Endothelial cell (in vitro differentiated cells): ENCODE measurements around the gene LYRM2. TPM values are rescaled to one million over a fixed set of nuclear protein-coding genes. Genes with fewer than 3 reads are reported as not detected.

Experiments used
- DNase-seq: peaks from one replicate; pipeline ENCODE4 v3.0.0; 2021; ENCODE audit warnings: low spot score
- H3K27ac Mint-ChIP-seq: one replicate; pipeline ENCODE4 v1.8.0; 2021; ENCODE audit warnings: mixed read lengths, inconsistent platforms; ENCODE audit not compliant: unreplicated experiment
- H3K27me3 Mint-ChIP-seq: one replicate; pipeline ENCODE4 v1.8.0; 2021; ENCODE audit warnings: mild to moderate bottlenecking, moderate library complexity, mixed read lengths, inconsistent platforms; ENCODE audit not compliant: unreplicated experiment
- H3K36me3 Mint-ChIP-seq: one replicate; pipeline ENCODE4 v1.8.0; 2021; ENCODE audit warnings: mild to moderate bottlenecking, low read depth, mixed read lengths, inconsistent platforms; ENCODE audit not compliant: unreplicated experiment
- H3K4me1 Mint-ChIP-seq: one replicate; pipeline ENCODE4 v1.8.0; 2021; ENCODE audit warnings: mild to moderate bottlenecking, mixed read lengths, inconsistent platforms; ENCODE audit not compliant: unreplicated experiment
- H3K4me3 Mint-ChIP-seq: one replicate; pipeline ENCODE4 v1.8.0; 2021; ENCODE audit warnings: mild to moderate bottlenecking, mixed read lengths, inconsistent platforms; ENCODE audit not compliant: unreplicated experiment
- H3K9me3 Mint-ChIP-seq: one replicate; pipeline ENCODE4 v1.8.0; 2021; ENCODE audit warnings: mixed read lengths, inconsistent platforms; ENCODE audit not compliant: unreplicated experiment
- total RNA-seq: library from RNA; stranded (reverse); fragmentation: NEBNext Ultra II Directional; extraction: Animal tissue kit (Norgen Biotek cat#: 25700); gene quantifications from one replicate; pipeline ENCODE4 v1.2.1, GENCODE V29; 2021; ENCODE audit not compliant: unreplicated experiment
- TF ChIP-seq, protein P1 (sequence below): fragments of 200-600 bp; sonication (generic); IDR thresholded peaks from one replicate; pipeline ENCODE4 v1.5.0; 2021; ENCODE audit warnings: antibody characterized with exemption; ENCODE audit not compliant: unreplicated experiment

Gene LYRM2
- total RNA-seq, 1 donor from 2014 or later = 16.0 TPM

DNA sequence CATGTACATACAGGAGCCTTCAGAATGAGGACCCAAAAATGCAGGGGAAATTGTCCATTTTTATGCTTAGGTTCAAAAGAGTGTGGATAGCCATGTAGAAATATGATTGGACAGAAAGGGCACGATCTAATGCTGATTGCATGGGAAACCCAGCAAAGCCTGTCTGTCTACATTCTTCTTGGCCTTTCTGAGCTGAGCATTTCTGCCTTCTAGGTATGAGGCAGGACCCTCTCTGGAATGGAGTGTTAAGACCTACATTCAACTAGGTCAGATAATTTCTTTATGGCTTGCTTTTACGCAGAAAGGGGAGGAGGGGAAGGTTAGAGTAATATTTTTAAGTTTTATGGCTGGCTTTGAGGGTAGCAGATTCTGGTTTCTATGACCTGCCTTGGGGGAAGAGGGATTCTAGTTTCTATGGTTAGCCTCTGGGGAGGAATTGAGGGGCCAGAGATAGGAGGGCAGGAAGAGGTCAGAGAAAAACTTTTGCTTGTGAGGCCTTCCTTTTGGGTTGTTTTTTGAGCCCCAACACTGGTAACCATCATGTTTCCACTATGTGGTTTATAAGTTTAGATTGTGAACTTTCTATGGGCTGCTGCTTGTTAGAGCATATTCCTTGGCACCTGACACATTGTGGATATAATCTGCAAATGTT lies 63.5 kb downstream of the LYRM2 start:
- Mint-ChIP-seq H3K4me3 (no peak overlapping the region), H3K9me3 (no peaks in the 10 kb centered on the region), H3K4me1 (peaks cover 18% of the 10 kb centered on the region), H3K27me3 (peaks cover 3% of the 10 kb centered on the region), H3K27ac (peak overlapping the region; percentile 4), H3K36me3 (peaks cover 8% of the 10 kb centered on the region)
- no peak for DNase-seq
- TF ChIP-seq, protein P1, sequence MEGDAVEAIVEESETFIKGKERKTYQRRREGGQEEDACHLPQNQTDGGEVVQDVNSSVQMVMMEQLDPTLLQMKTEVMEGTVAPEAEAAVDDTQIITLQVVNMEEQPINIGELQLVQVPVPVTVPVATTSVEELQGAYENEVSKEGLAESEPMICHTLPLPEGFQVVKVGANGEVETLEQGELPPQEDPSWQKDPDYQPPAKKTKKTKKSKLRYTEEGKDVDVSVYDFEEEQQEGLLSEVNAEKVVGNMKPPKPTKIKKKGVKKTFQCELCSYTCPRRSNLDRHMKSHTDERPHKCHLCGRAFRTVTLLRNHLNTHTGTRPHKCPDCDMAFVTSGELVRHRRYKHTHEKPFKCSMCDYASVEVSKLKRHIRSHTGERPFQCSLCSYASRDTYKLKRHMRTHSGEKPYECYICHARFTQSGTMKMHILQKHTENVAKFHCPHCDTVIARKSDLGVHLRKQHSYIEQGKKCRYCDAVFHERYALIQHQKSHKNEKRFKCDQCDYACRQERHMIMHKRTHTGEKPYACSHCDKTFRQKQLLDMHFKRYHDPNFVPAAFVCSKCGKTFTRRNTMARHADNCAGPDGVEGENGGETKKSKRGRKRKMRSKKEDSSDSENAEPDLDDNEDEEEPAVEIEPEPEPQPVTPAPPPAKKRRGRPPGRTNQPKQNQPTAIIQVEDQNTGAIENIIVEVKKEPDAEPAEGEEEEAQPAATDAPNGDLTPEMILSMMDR = no peak

- Mint-ChIP-seq H3K4me1 (peaks cover 17% of the 10 kb centered on the region), H3K27ac (no peak overlapping the region), H3K4me3 (no peak overlapping the region), H3K9me3 (no peaks in the 10 kb centered on the region), H3K36me3 (peaks cover 10% of the 10 kb centered on the region), H3K27me3 (peaks cover 9% of the 10 kb centered on the region)
- no peak for DNase-seq
- TF ChIP-seq, protein P1 = no peak
Measured at GRCh38 chr6:89567630-89568390, 70.7 kb downstream of the LYRM2 start.

GRCh38 chr6:89566930-89567629 lies 71.5 kb downstream of the LYRM2 start:
- H3K27me3 Mint-ChIP-seq = peaks cover 9% of the 10 kb centered on the region
- DNase-seq = no peak
- peaks cover 21% of the 10 kb centered on the region for H3K4me1 Mint-ChIP-seq
- no peak overlapping the region for H3K4me3 Mint-ChIP-seq
- no peak overlapping the region for H3K27ac Mint-ChIP-seq
- TF ChIP-seq, protein P1 = no peak
- peaks cover 16% of the 10 kb centered on the region for H3K36me3 Mint-ChIP-seq
- no peaks in the 10 kb centered on the region for H3K9me3 Mint-ChIP-seq

DNA sequence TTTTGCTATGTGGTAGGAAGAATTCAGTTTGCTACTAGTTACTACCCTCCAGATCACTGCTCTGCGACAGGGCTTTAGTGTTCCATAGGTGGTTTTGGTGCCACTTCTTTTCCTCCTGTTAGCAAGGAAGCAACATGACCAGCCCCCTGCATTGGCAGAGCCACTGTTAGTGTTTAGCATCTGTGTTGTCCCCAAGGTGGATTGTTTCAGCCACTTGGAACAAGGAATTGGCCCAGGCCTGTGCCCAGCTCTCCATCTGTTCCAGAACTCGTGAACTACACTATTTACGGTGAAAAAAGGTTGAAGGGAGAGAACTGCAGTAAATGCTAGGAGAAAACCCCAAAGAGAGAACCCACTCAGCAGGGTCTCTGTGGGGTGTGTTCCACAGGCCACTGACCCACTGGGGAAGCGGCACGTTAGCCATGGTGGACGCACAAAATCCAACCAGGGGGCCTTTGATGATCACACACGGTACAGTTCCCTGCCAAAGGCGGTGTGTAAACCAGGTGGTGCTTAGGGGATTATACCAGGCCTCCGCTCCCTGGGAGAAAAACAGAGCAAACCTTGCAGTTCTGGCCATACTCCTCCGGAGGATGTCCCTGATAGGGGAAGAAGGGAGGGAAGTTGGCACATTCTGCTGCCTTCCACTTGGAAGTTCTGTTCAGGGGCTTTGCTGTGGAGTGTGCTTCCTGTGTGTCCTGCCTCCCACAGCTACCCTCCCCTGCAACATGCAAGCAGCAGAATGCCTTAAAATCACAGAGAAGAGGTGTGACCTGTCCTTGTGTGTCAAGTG lies 72.3 kb downstream of the LYRM2 start:
- Mint-ChIP-seq H3K4me3 (no peak overlapping the region), H3K27ac (no peak overlapping the region), H3K27me3 (peaks cover 9% of the 10 kb centered on the region), H3K9me3 (no peaks in the 10 kb centered on the region), H3K36me3 (peaks cover 16% of the 10 kb centered on the region), H3K4me1 (peaks cover 25% of the 10 kb centered on the region)
- no peak for DNase-seq
- TF ChIP-seq, protein P1 = no peak
